ENCODE results near the gene SFSWAP. TPM values are rescaled to one million over a fixed set of nuclear protein-coding genes. Genes with fewer than 3 reads are reported as not detected.

SFSWAP gene
- total and polyA plus RNA-seq, 8 donors = 14.8 to 194 (median 45.2) TPM

- peak overlapping the region; percentile 43 to 59 (median 54) for H3K4me3 ChIP-seq
- 0 to 2% (median 0%) methylated on average over 8 to 50 of the region's 50 CpGs for WGBS, 5 donors
- no peaks in the 10 kb centered on the region for H3K36me3 ChIP-seq
- H3K27ac ChIP-seq = peak overlapping the region in 4 of 5 donors; percentile 33 to 76 (median 68)
- DNase-seq = peak; percentile 59 to 91
- H3K9me3 ChIP-seq = no peaks in the 10 kb centered on the region
- peaks cover 35 to 59% (median 51%) of the 10 kb centered on the region in 4 donors for H3K4me1 ChIP-seq
- peaks cover 13 to 95% (median 72%) of the 10 kb centered on the region in 3 donors for H3K27me3 ChIP-seq
- intact Hi-C loops (cut with DNase I; ENCODE audit: low total_unique reads) = no loop called here
- TF ChIP-seq CTCF (IDR thresholded peaks at IDR 0.05) = peak in 3 of 7 experiments; percentile 15 to 41 (median 17)
- TF ChIP-seq POLR2AphosphoS5 (IDR thresholded peaks at IDR 0.05) = peak in 2 of 3 donors; percentile 4 to 53
- no peak for TF ChIP-seq EP300 (IDR thresholded peaks at IDR 0.05)
Observed at GRCh38 chr12:131830335-131830913, 119.5 kb downstream of the SFSWAP start.

DNA sequence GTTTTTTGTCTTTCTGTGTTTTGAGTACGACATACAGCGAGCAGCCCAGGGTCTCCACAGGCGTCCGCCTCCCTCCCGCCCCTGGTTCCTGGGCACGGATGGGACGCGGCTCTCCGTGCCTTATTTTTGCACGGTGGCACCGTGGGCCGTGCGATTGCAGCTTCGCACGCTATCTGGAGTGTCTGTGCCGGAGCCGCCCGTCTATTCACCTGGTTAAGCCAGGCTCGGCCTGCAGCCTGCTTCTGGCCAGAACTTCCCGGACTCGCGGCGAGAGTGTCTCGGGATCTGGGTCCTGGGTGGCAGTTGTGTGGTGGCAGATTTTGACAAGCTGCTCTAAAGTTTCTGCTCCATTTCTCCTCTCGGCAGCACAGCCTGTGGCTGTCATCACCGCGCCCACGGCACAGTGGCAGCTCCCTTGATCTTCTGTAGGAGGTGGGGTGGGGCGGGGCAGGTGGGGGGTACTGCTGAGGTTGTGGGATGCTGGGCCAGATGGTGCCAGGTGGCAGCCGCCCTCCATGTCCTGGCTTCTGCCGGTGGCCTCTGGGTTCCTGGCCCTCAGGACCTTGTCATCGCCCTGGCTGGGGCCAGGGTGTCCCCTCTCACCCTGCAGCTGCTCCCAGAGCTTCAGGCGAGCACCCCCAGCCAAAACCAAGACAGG lies 120.2 kb downstream of the SFSWAP start:
- TF ChIP-seq POLR2AphosphoS5 (IDR thresholded peaks at IDR 0.05) (no peak), EP300 (IDR thresholded peaks at IDR 0.05) (no peak), CTCF (IDR thresholded peaks at IDR 0.05) (no peak), POLR2A (IDR thresholded peaks at IDR 0.05) (no peak)
- DNase-seq = peak in 1 of 2 donors; percentile 49
- no peaks in the 10 kb centered on the region for H3K36me3 ChIP-seq
- no peaks in the 10 kb centered on the region for H3K9me3 ChIP-seq
- peaks cover 13 to 95% (median 72%) of the 10 kb centered on the region in 3 donors for H3K27me3 ChIP-seq
- H3K4me1 ChIP-seq = peaks cover 35 to 59% (median 52%) of the 10 kb centered on the region in 4 donors
- peak overlapping the region; percentile 43 to 59 (median 54) for H3K4me3 ChIP-seq
- H3K27ac ChIP-seq = peak overlapping the region; percentile 30 to 76 (median 62)
- 3 to 6% (median 6%) methylated on average over 21 to 33 of the region's 33 CpGs for WGBS, 5 donors
- intact Hi-C loops (cut with DNase I; ENCODE audit: low total_unique reads) = no loop called here

DNA sequence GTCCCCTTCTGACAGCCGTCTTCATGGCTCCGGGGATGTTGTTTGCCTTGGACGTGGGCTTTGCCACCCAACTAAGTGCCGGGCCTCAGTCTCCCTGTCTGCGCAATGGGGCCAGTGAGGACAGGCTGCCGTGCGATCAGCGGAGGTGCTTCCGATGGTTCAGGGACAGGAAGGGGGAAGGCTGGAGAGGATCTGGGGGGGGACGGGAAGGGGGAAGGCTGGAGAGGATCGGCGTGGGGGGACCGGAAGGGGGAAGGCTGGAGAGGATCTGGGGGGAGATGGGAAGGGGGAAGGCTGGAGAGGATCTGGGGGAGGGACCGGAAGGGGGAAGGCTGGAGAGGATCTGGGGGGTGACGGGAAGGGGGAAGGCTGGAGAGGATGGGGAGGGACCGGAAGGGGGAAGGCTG lies 120.7 kb downstream of the SFSWAP start:
- H3K4me3 ChIP-seq = peak overlapping the region; percentile 43 to 59 (median 54)
- peaks cover 13 to 93% (median 72%) of the 10 kb centered on the region in 3 donors for H3K27me3 ChIP-seq
- peak overlapping the region; percentile 30 to 76 (median 62) for H3K27ac ChIP-seq
- peaks cover 35 to 59% (median 52%) of the 10 kb centered on the region in 4 donors for H3K4me1 ChIP-seq
- intact Hi-C loops (cut with DNase I; ENCODE audit: low total_unique reads) = no loop called here
- TF ChIP-seq POLR2A (IDR thresholded peaks at IDR 0.05) (no peak), POLR2AphosphoS5 (IDR thresholded peaks at IDR 0.05) (no peak), CTCF (IDR thresholded peaks at IDR 0.05) (no peak), EP300 (IDR thresholded peaks at IDR 0.05) (no peak)
- 47 to 59% (median 55%) methylated on average over 6 to 16 of the region's 16 CpGs for WGBS, 5 donors
- no peaks in the 10 kb centered on the region for H3K36me3 ChIP-seq
- DNase-seq = peak in 1 of 2 donors; percentile 86
- H3K9me3 ChIP-seq = no peaks in the 10 kb centered on the region

- 36 to 50% (median 44%) methylated on average over 22 to 31 of the region's 31 CpGs for WGBS, 5 donors
- intact Hi-C loops (cut with DNase I; ENCODE audit: low total_unique reads) = no loop called here
- peaks cover 35 to 56% (median 49%) of the 10 kb centered on the region in 4 donors for H3K4me1 ChIP-seq
- peak overlapping the region in 2 of 5 donors; percentile 66 to 68 for H3K27ac ChIP-seq
- H3K27me3 ChIP-seq = peaks cover 13 to 92% (median 70%) of the 10 kb centered on the region in 3 donors
- H3K36me3 ChIP-seq = no peaks in the 10 kb centered on the region
- DNase-seq = peak in 1 of 2 donors; percentile 60
- no peaks in the 10 kb centered on the region for H3K9me3 ChIP-seq
- no peak for TF ChIP-seq POLR2A (IDR thresholded peaks at IDR 0.05)
- TF ChIP-seq POLR2AphosphoS5 (IDR thresholded peaks at IDR 0.05) = no peak
- TF ChIP-seq CTCF (IDR thresholded peaks at IDR 0.05) = no peak
- TF ChIP-seq EP300 (IDR thresholded peaks at IDR 0.05) = no peak
- peak overlapping the region in 3 of 4 donors; percentile 15 to 31 (median 20) for H3K4me3 ChIP-seq
Observed at GRCh38 chr12:131832321-131833231, 121.7 kb downstream of the SFSWAP start.

All from stomach (tissue), 9 donors.